Activated CD4-positive, alpha-beta T cell treated with anti-CD3 and anti-CD28 coated beads, Interleukin-2, amount 50 U/mL, for 24 hours (primary cell): ENCODE measurements around the gene GSTO2.

Experiments used
- DNase-seq, 2 donors: peaks; one replicate each; pipeline ENCODE4 v3.0.0-alpha.2; 2020; ENCODE audit warnings: low read depth in 1 of 2, low spot score in 1 of 2

Gene GSTO2

GRCh38 chr10:104337521-104337984, 68.6 kb downstream of the GSTO2 start:
- DNase-seq: no peak

- peak; percentile 57 to 66 for DNase-seq
Observed at GRCh38 chr10:104337985-104338735, 69.2 kb downstream of the GSTO2 start, which contains the start of gene ITPRIP. ITPRIP (minus strand) TSS chr10:104338465; CDS start chr10:104316051, 22,414 bp downstream.

GRCh38 chr10:104339469-104340110, 70.6 kb downstream of the GSTO2 start:
- DNase-seq: no peak

- DNase-seq: no peak
Observed at GRCh38 chr10:104340111-104340526, 71.1 kb downstream of the GSTO2 start.

- DNase-seq: no peak
Observed at GRCh38 chr10:104340641-104341040, 71.7 kb downstream of the GSTO2 start.

- DNase-seq: no peak
Observed at GRCh38 chr10:104342941-104343411, 74.0 kb downstream of the GSTO2 start.

- DNase-seq: no peak
Observed at GRCh38 chr10:104344219-104344618, 75.2 kb downstream of the GSTO2 start.

GRCh38 chr10:104345515-104345914, 76.5 kb downstream of the GSTO2 start:
- DNase-seq: no peak

GRCh38 chr10:104345941-104346340, 77.0 kb downstream of the GSTO2 start:
- DNase-seq: no peak

- DNase-seq: no peak
Observed at GRCh38 chr10:104347295-104348045, 78.5 kb downstream of the GSTO2 start.

- no peak for DNase-seq
Observed at GRCh38 chr10:104348601-104349000, 79.6 kb downstream of the GSTO2 start.

GRCh38 chr10:104349623-104350126, 80.7 kb downstream of the GSTO2 start:
- DNase-seq: no peak

- no peak for DNase-seq
Observed at GRCh38 chr10:104350127-104350635, 81.2 kb downstream of the GSTO2 start.

- DNase-seq: no peak
Observed at GRCh38 chr10:104351061-104351702, 82.2 kb downstream of the GSTO2 start.

GRCh38 chr10:104351919-104352318, 82.9 kb downstream of the GSTO2 start:
- DNase-seq: no peak

- peak; percentile 65 to 84 for DNase-seq
Observed at GRCh38 chr10:104353325-104354048, 84.5 kb downstream of the GSTO2 start, which contains the start of gene CFAP58. CFAP58 (plus strand) TSS chr10:104353833; CDS start chr10:104353898, 65 bp downstream.
